AG20443 (cell line): Measurements from ENCODE around the gene PRSS21.
A peak's percentile ranks its signal among the peaks of the same experiment; 100 is the strongest.

Experiments used
- DNase-seq: peaks from one replicate; pipeline ENCODE4 v3.0.0; 2012; ENCODE audit warnings: low spot score, mixed read lengths

Gene PRSS21

GRCh38 chr16:2867987-2868789 is 51.2 kb downstream of the PRSS21 start:
- DNase-seq, result peak; percentile 98
